ENCODE measurements around the gene ENTPD8. TPM values are rescaled to one million over a fixed set of nuclear protein-coding genes. Genes with fewer than 3 reads are reported as not detected.

The ENTPD8 gene
- total and polyA plus RNA-seq, 2 donors (not counting 1 experiment from before 2014, with no cell fraction given): under 0.01 TPM; not detected in 1

- no peaks in the 10 kb centered on the region for H3K4me1 ChIP-seq (ENCODE audit: control insufficient read depth, extremely low read depth, insufficient read depth, low read length)
- H3K27ac ChIP-seq (ENCODE audit: insufficient read depth, low read length): no peak overlapping the region
- no peaks in the 10 kb centered on the region for H4K20me1 ChIP-seq (ENCODE audit: control insufficient read depth, extremely low read depth, insufficient read depth, low read length)
- H3K36me3 ChIP-seq (ENCODE audit: control insufficient read depth, insufficient read depth, low read length): no peaks in the 10 kb centered on the region
- DNase-seq (ENCODE audit: low read depth in 2 of 2): no peak
- no peak overlapping the region for H3K4me3 ChIP-seq (replicated peaks in 1 of 4; ENCODE audit: control extremely low read depth in 1 of 4, insufficient read depth in 1 of 4, low read depth in 3 of 4, low read length in 4 of 4)
- no peak overlapping the region for H3K4me2 ChIP-seq (ENCODE audit: extremely low read depth, insufficient read depth, low read length)
- H3K9me3 ChIP-seq (ENCODE audit: control insufficient read depth, insufficient read depth, low read depth, low read length): no peaks in the 10 kb centered on the region
- H2AFZ ChIP-seq (ENCODE audit: low read length): no peak overlapping the region
- H3K79me2 ChIP-seq (ENCODE audit: control insufficient read depth, insufficient read depth, low read length): no peaks in the 10 kb centered on the region
- TF ChIP-seq CTCF (conservative IDR thresholded peaks at IDR 0.05 in 1 of 2, IDR thresholded peaks at IDR 0.05 in 1 of 2; ENCODE audit: low read depth in 1 of 2, low read length in 2 of 2) (no peak), EZH2 (IDR thresholded peaks at IDR 0.05; ENCODE audit: low read length, missing control alignments) (no peak)
- no peaks in the 10 kb centered on the region for H3K27me3 ChIP-seq (ENCODE audit: control insufficient read depth, insufficient read depth, low read length)
- no peak overlapping the region for H3K9ac ChIP-seq (ENCODE audit: insufficient read depth, low read length)
These were observed 3.2 kb downstream of the ENTPD8 start for GRCh38 chr9:137437691-137438590.

- no peak overlapping the region for H3K9ac ChIP-seq (ENCODE audit: insufficient read depth, low read length)
- H3K27ac ChIP-seq (ENCODE audit: insufficient read depth, low read length): no peak overlapping the region
- H3K4me2 ChIP-seq (ENCODE audit: extremely low read depth, insufficient read depth, low read length): no peak overlapping the region
- DNase-seq (ENCODE audit: low read depth in 2 of 2): no peak
- no peak overlapping the region for H3K4me3 ChIP-seq (replicated peaks in 1 of 4; ENCODE audit: control extremely low read depth in 1 of 4, insufficient read depth in 1 of 4, low read depth in 3 of 4, low read length in 4 of 4)
- H3K4me1 ChIP-seq (ENCODE audit: control insufficient read depth, extremely low read depth, insufficient read depth, low read length): no peaks in the 10 kb centered on the region
- H3K36me3 ChIP-seq (ENCODE audit: control insufficient read depth, insufficient read depth, low read length): no peaks in the 10 kb centered on the region
- H3K27me3 ChIP-seq (ENCODE audit: control insufficient read depth, insufficient read depth, low read length): no peaks in the 10 kb centered on the region
- TF ChIP-seq EZH2 (IDR thresholded peaks at IDR 0.05; ENCODE audit: low read length, missing control alignments) (no peak), CTCF (conservative IDR thresholded peaks at IDR 0.05 in 1 of 2, IDR thresholded peaks at IDR 0.05 in 1 of 2; ENCODE audit: low read depth in 1 of 2, low read length in 2 of 2) (no peak)
- no peaks in the 10 kb centered on the region for H3K79me2 ChIP-seq (ENCODE audit: control insufficient read depth, insufficient read depth, low read length)
- no peaks in the 10 kb centered on the region for H3K9me3 ChIP-seq (ENCODE audit: control insufficient read depth, insufficient read depth, low read depth, low read length)
- H2AFZ ChIP-seq (ENCODE audit: low read length): no peak overlapping the region
- no peaks in the 10 kb centered on the region for H4K20me1 ChIP-seq (ENCODE audit: control insufficient read depth, extremely low read depth, insufficient read depth, low read length)
These were observed 4.2 kb downstream of the ENTPD8 start for GRCh38 chr9:137436761-137437600.

All from fibroblast of lung (primary cell).